Ovary (tissue), 3 donors: Measurements from ENCODE around the gene SPATA24.
"Not testable (repeated sequence)": the region's sequence is repeated elsewhere in the genome, so short reads cannot be mapped to it uniquely, and the experiment has no call there.

Source experiments
- CTCF ChIP-seq, 3 donors: fragments of 450-650 bp in 2 of 3; fragments of 200-600 bp in 1 of 3; IDR thresholded peaks; one replicate each; pipeline versions ENCODE4 v1.5.1 to v1.8.0; 2016 to 2022; ENCODE audit warnings: antibody characterized with exemption in 3 of 3, mild to moderate bottlenecking in 1 of 3
- POLR2A ChIP-seq: fragments of 450-650 bp; IDR thresholded peaks from one replicate; pipeline ENCODE4 v1.6.1; 2017; ENCODE audit warnings: antibody characterized with exemption, mild to moderate bottlenecking, moderate library complexity
- donor health status: DM: no; HTN: no; CAD: no.

DNA sequence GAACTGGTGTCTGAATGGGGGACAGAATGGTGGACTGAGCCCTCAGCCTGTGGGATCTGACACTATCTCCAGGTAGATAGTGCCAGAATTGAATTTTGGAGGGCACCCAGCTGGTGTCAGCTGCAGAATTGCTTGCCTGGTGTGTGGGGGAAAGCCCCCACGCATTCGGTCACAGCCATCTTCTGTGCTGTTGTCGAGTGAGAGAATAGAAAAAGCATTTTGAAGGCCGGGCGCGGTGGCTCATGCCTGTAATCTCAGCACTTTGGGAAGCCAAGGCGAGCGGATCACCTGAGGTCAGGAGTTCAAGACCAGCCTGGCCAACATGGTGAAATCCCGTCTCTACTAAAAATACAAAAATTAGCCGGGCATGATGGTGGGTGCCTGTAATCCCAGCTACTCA is 16.9 kb downstream of the SPATA24 start:
- TF ChIP-seq CTCF (IDR thresholded peaks at IDR 0.05); POLR2A: not testable (repeated sequence)
